Skin of body (tissue), 2 donors: ENCODE measurements around the gene TXNL4A. TPM values are rescaled to one million over a fixed set of nuclear protein-coding genes. Genes with fewer than 3 reads are reported as not detected.
"Not testable (repeated sequence)": the region's sequence is repeated elsewhere in the genome, so short reads cannot be mapped to it uniquely, and the experiment has no call there.

Experiments
- DNase-seq: peaks from one replicate; lab custom pipeline; 2025; lab: John Stamatoyannopoulos, UW
- total RNA-seq: library from RNA; depleted of rRNA; stranded (reverse); fragments of >200 nt; gene quantifications from one replicate; pipeline ENCODE4 v1.2.3, GENCODE V29; 2014

TXNL4A gene
- total RNA-seq, 1 donor from 2014 or later = 22.9 TPM

DNA sequence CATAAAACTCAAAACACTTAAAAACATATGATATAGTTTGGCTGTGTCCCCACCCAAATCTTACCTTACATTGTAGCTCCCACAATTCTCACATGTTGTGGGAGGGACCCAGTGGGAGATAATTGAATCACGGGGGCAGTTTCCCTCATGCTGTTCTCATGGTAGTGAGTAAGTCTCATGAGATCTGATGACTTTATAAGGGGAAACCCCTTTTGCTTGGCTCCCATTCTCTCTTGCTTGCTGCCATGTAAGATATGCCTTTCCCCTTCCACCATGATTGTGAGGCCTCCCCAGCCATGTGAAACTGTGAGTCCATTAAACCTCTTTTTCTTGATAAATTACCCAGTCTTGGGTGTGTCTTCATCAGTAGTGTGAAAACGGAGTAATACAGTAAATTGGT is 11.3 kb upstream of the TXNL4A start:
- DNase-seq = not testable (repeated sequence)

DNA sequence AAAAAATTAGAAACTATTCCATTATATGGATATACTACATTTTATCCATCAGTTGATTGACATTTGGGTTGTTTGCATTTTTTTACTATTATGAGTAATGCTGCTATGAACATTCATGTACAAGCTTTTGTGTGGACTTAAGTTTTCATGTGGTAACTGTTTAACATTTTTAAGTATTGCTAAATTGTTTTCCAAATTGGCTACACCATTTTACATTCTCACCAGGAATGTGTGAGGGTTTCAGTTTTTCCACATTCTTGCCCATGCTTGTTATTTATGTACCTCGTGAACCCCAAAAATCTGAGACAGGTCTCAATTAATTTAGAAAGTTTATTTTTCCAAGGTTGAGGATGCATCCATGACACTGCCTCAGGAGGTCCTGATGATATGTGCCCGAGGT is 3.1 kb upstream of the TXNL4A start:
- DNase-seq = no peak

GRCh38 chr18:79989195-79989497 is 783 bp upstream of the TXNL4A start:
- no peak for DNase-seq

DNA sequence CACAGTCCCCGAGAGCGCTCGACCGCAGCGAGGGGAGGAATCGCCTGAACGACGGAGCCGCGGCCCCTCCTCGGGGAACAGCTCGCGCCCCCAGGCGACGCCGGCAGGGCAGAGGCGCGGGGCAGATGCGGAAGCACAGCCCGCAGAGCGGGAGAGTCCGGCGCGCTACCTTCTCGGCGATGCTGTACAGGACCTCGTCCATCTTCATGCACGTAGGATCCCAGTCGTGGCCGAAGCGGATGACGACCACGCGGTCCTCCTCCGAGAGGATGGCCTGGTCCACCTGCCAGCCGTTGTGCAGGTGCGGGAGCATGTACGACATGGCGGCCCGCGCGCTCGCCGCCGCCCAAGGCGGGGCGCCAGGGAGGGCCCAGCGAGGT is 302 bp downstream of the TXNL4A start:
- no peak for DNase-seq

GRCh38 chr18:79987566-79987965 is 797 bp downstream of the TXNL4A start:
- no peak for DNase-seq

GRCh38 chr18:79986726-79987125 is 1.6 kb downstream of the TXNL4A start:
- DNase-seq = no peak

- DNase-seq = no peak
Measured at GRCh38 chr18:79985172-79985571, 3.2 kb downstream of the TXNL4A start.

- no peak for DNase-seq
Measured at GRCh38 chr18:79983793-79984192, 4.6 kb downstream of the TXNL4A start.

DNA sequence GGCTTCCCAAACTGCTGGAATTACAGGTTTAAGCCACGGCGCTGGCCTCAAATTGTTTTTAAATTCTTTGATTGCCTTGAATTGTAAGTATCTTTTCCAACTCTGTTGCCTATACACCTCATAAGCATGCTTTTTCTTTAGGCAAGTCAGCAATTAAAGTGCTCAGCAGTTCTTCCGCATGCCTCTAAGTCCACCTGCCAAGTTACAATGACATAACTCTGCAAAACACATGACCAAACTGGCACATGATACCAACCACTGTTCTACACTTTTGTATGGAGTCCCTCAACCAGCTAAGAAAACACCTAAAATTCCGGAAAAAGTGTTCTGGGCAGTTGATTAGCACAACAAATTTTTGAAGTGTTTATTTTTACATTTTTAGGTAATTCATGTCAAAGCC is 5.1 kb downstream of the TXNL4A start:
- DNase-seq = no peak

DNA sequence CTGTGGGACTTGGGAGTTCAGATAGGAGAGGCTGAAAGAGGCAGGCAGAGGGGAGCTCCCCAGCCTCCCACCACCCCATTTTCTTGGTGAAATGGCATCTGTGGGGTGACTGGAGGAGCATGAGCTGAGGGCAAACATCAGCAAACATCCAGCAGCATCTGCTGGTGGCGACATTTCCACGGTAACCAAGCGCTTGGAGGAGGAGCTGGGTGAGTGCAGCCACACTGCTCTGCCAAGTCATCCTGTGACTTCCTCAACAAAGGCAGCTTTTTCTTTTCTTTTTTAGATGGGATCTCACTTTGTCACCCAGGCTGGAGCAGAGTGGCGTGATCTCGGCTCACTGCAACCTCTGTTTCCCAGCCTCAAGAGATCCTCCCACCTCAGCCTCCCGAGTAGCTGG is 5.6 kb downstream of the TXNL4A start:
- no peak for DNase-seq

- no peak for DNase-seq
Measured at GRCh38 chr18:79980585-79980984, 7.8 kb downstream of the TXNL4A start.

DNA sequence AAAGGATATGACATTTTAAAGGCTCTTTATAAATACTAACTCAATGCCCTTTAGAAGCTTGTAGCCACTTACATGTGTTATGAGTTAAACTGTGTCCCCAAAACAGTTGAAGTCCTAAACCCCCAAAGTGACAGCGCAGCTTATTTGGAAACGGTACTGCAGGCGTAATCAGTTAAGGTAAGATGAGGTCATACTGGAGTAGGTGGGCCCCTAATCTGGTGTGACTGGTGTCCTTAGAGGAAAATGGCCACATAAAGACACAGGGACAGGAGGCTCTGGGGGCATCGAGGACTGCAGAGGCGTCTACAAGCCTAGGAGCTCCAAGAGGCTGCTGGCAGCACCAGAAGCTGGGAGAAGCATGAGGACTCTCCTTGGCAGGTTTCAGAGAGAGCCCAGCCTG is 8.5 kb downstream of the TXNL4A start:
- DNase-seq = no peak

DNA sequence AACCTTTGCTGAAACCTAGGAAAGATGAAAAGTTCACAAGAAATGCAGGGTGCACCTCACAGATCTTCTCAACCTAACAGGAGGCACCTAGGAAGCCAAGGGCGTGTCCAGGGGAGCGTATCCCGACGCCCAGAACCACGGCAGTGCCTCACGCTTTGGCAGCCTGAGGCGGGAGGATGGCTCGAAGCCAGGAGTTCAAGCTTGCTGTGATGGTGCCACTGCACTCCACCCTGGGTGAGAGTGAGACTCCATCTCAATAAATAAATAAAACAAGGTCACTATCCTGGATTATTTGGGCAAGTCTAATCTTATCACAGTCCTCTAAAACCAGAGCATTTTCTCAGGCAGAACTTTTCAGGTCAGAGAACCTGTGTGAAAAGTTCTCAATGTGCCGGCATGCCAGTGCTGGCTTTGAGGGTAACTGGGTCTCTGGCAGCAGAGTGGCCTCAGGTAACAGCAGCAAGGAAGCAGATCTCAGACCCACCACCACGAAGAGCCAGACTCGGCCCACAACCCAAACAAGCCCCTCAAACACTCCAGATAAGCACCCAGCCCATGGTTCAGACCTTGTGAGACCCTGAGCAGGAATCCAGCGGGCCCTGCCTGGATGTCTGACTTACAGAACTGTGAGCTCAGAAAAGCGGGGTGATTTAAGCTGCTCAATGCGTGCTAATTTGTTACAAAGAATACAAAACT is 12.2 kb downstream of the TXNL4A start:
- DNase-seq = no peak

- no peak for DNase-seq
Measured at GRCh38 chr18:79975043-79975442, 13.3 kb downstream of the TXNL4A start.

- no peak for DNase-seq
Measured at GRCh38 chr18:79974025-79974654, 14.2 kb downstream of the TXNL4A start.

- no peak for DNase-seq
Measured at GRCh38 chr18:79973517-79973916, 14.8 kb downstream of the TXNL4A start.

DNA sequence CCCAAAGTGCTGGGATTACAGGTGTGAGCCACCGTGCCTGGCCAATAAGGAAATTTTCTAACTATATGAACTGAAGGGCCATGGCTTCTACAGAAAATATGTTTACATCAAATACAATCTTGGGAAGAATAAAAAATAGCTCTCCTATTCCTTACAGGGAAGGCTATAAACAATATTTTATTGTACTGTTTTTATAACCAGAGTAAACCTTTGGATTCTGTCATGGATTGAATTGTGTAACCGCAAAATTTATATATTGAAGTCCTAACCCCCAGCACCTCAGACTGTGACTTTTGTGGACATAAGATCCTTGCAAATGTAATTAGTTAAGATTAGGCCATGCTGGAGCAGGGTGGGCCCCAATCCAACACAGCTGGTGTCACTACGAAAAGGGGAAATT is 15.6 kb downstream of the TXNL4A start:
- no peak for DNase-seq

- no peak for DNase-seq
Measured at GRCh38 chr18:79971986-79972385, 16.4 kb downstream of the TXNL4A start.

DNA sequence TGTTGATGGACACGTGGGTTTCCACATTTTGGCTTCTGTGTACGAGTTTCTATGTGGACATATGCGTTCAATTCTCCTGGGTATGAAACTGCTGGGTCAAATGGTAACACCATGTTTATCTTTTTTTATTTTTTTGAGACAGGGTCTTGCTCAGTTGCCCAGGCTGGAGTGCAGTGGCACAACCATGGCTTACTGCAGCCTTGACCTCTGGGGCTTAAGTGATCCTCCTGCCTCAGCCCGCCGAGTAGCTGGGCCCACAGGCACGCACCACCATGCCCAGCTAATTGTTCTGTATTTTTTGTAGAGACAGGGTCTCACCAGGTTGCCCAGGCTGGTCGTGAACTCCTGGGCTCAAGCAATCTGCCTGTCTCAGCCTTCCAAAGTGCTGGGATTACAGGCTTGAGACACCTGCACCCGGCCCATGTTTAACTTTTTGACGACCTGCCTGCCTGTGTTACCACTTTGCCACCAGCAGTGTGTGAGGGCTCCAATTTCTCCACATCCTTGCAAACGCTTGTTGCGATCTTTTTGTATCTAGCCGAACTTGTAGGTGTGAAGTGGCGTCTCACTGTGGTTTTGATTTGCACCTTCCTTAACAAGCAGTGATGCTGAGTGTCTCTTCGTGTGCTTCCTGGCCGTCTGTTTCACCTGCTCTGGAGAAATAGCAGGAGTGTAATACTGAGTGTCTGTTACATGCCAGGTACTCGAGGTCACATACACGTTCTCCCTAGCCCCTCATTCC is 17.0 kb downstream of the TXNL4A start:
- no peak for DNase-seq

DNA sequence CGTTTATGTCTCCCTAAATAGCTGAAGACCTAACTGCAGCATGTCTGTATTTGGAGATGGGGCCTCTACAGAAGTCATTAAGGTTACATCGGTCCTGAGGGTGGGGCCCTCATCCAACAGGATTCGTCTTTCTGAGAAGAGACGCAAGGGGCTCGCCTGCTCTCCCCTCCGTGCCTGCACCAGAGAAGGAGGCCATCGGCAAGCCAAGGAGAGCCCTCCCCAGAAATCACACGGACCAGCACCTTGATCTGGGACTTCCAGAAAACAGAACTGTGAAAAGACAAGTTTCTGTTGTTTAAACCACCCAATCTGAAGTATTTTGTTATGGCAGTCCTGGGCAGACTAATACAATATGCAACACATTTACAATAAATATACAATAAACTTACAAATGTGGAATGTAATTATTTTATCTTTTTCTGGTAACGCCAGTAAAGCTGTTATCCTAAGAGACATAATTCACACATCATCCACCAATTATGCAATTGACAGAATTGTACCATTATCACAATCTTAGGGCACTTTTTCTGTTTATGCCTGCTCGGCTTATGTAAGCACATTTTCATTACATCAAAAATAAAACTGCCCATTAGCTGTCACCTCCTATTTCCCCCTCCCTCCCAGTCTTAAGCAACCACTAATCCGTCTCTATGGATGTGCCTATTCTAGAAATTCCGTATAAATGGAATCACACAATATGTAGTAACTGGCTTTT is 17.8 kb downstream of the TXNL4A start:
- DNase-seq = no peak

GRCh38 chr18:79965119-79965902 is 23.1 kb downstream of the TXNL4A start:
- no peak for DNase-seq
